PC-3 (cell line): Measurements from ENCODE around the gene NES. TPM values are rescaled to one million over a fixed set of nuclear protein-coding genes. Genes with fewer than 3 reads are reported as not detected.

ENCODE experiments used
- ATAC-seq: fragments of 200-7000 bp; cut with Tn5 transposase; 2 replicates; pipeline ENCODE4 v1.9.1; 2020; ENCODE audit warnings: mild to moderate bottlenecking, moderate library complexity
- BruUV-seq: library from RNA; stranded (reverse); fragments of 400-500 nt; replicated peaks from 2 replicates; lab custom pipeline; 2021; lab: Mats Ljungman, UMichigan
- CTCF ChIA-PET: fragments of 300-600 bp; sonication (Branson Sonifier 250); formaldehyde crosslinking; loops from one replicate; lab custom pipeline; 2022; ENCODE audit warnings: antibody characterized with exemption; lab: Charles Lee
- POLR2A ChIA-PET: fragments of 300-600 bp; sonication (Branson Sonifier 250); formaldehyde crosslinking; loops from one replicate; lab custom pipeline; 2022; ENCODE audit warnings: antibody characterized with exemption; ENCODE audit not compliant: unreplicated experiment; lab: Charles Lee
- DNase-seq: peaks from one replicate; pipeline ENCODE4 v3.0.0-alpha.2; 2015
- H2AFZ ChIP-seq: fragments of 300-600 bp; sonication (generic); 2 replicates; pipeline ENCODE4 v1.6.0; 2016; ENCODE audit warnings: antibody characterized with exemption, low read length
- H3F3A ChIP-seq: fragments of 300-600 bp; sonication (generic); one replicate; pipeline ENCODE4 v1.6.0; 2017; ENCODE audit warnings: antibody characterized with exemption, low read length, control low read depth, mild to moderate bottlenecking; ENCODE audit not compliant: unreplicated experiment
- H3K27ac ChIP-seq: fragments of 300-600 bp; sonication (generic); 2 replicates; pipeline ENCODE4 v1.5.1; 2016; ENCODE audit warnings: mild to moderate bottlenecking, low read length
- H3K27me3 ChIP-seq: fragments of 300-600 bp; sonication (generic); 2 replicates; pipeline ENCODE4 v1.6.1; 2016; ENCODE audit warnings: low read length, mixed read lengths
- H3K36me3 ChIP-seq: fragments of 300-600 bp; sonication (generic); 2 replicates; pipeline ENCODE4 v1.6.1; 2016; ENCODE audit warnings: low read depth, mixed run types, low read length, mixed read lengths
- H3K4me1 ChIP-seq: fragments of 300-600 bp; sonication (generic); 2 replicates; pipeline ENCODE4 v1.5.1; 2016; ENCODE audit warnings: low read length; ENCODE audit not compliant: insufficient read depth
- H3K4me2 ChIP-seq: fragments of 300-600 bp; sonication (generic); 2 replicates; pipeline ENCODE4 v1.6.0; 2016; ENCODE audit warnings: low read length
- H3K4me3 ChIP-seq: fragments of 300-600 bp; sonication (generic); 2 replicates; pipeline ENCODE4 v1.5.1; 2016; ENCODE audit warnings: mild to moderate bottlenecking, low read length, mixed read lengths
- H3K79me2 ChIP-seq: fragments of 300-600 bp; sonication (generic); 2 replicates; pipeline ENCODE4 v1.6.1; 2017; ENCODE audit warnings: low read length, mixed read lengths
- H3K9ac ChIP-seq: fragments of 300-600 bp; sonication (generic); 2 replicates; pipeline ENCODE4 v1.6.0; 2016; ENCODE audit warnings: mild to moderate bottlenecking, low read length
- H3K9me2 ChIP-seq: fragments of 300-600 bp; sonication (generic); replicated peaks from 2 replicates; pipeline ENCODE4 v1.6.1; 2016; ENCODE audit warnings: mixed run types, low read length, mixed read lengths
- H3K9me3 ChIP-seq: fragments of 300-600 bp; sonication (generic); 2 replicates; pipeline ENCODE4 v1.6.1; 2016; ENCODE audit warnings: low read length, mixed read lengths
- H4K20me1 ChIP-seq: fragments of 300-600 bp; sonication (generic); 2 replicates; pipeline ENCODE4 v1.6.1; 2016; ENCODE audit warnings: low read length, mixed read lengths
- CTCF ChIP-seq: fragments of 300-600 bp; sonication (generic); conservative IDR thresholded peaks from 2 replicates; pipeline ENCODE4 v1.5.1; 2017; ENCODE audit warnings: antibody characterized with exemption, low read depth, mild to moderate bottlenecking, low read length
- EZH2 ChIP-seq: fragments of 300-600 bp; sonication (generic); IDR thresholded peaks from one replicate; pipeline ENCODE4 v1.6.1; 2017; ENCODE audit warnings: antibody characterized with exemption, mild to moderate bottlenecking, low read length; ENCODE audit not compliant: unreplicated experiment
- EZH2phosphoT487 ChIP-seq: fragments of 300-600 bp; sonication (generic); IDR thresholded peaks from 2 replicates; pipeline ENCODE4 v1.6.1; 2018; ENCODE audit warnings: mild to moderate bottlenecking, antibody characterized with exemption, low read length, borderline replicate concordance
- intact Hi-C: fragments of 100-400 bp; cut with micrococcal nuclease; formaldehyde crosslinking; loops from 2 replicates; pipeline ENCODE4 v1.9.0; 2023
- total RNA-seq: library from RNA; depleted of rRNA; stranded (reverse); fragments of >200 nt; gene quantifications from 2 replicates; pipeline ENCODE4 v1.2.3, GENCODE V29; 2014

NES gene
- total RNA-seq, 1 experiment from 2014 or later, result 58.2 TPM

GRCh38 chr1:156681196-156681960 is 4.2 kb upstream of the NES start:
- Histone ChIP-seq H3K9me3 (no peaks in the 10 kb centered on the region), H3K79me2 (peaks cover 7% of the 10 kb centered on the region), H3K9me2 (no peaks in the 10 kb centered on the region), H3K4me1 (peaks cover 27% of the 10 kb centered on the region), H4K20me1 (no peaks in the 10 kb centered on the region), H3K4me3 (no peak overlapping the region), H3K27me3 (no peaks in the 10 kb centered on the region), H3K9ac (no peak overlapping the region), H2AFZ (no peak overlapping the region), H3F3A (no peaks in the 10 kb centered on the region), H3K4me2 (no peak overlapping the region), H3K27ac (no peak overlapping the region), H3K36me3 (no peaks in the 10 kb centered on the region)
- intact Hi-C loops, result no loop called here
- no peak for DNase-seq
- POLR2A ChIA-PET, result no interaction called here
- no TSS peak for BruUV-seq
- TF ChIP-seq CTCF (no peak), EZH2phosphoT487 (no peak)
- CTCF ChIA-PET, result interaction anchor here (0.6 to 1.9 kb wide), 7 partner anchors 8 to 204 kb away, joined by 3 to 10 read pairs (median 3); no protein-coding TSS in a partner anchor
- ATAC-seq, result no peak

- Histone ChIP-seq H3K9me3 (no peaks in the 10 kb centered on the region), H3K4me2 (no peak overlapping the region), H2AFZ (no peak overlapping the region), H3K27me3 (no peaks in the 10 kb centered on the region), H3K27ac (no peak overlapping the region), H3K79me2 (peaks cover 19% of the 10 kb centered on the region), H3K9me2 (no peaks in the 10 kb centered on the region), H3K36me3 (no peaks in the 10 kb centered on the region), H3K4me3 (no peak overlapping the region), H3F3A (no peaks in the 10 kb centered on the region), H3K4me1 (peaks cover 36% of the 10 kb centered on the region), H3K9ac (no peak overlapping the region), H4K20me1 (no peaks in the 10 kb centered on the region)
- POLR2A ChIA-PET, result no interaction called here
- intact Hi-C loops, result no loop called here
- TF ChIP-seq EZH2 (no peak), EZH2phosphoT487 (no peak), CTCF (no peak)
- no TSS peak for BruUV-seq
- ATAC-seq (no peak), DNase-seq (no peak)
- CTCF ChIA-PET, result interaction anchor here (0.7 to 1.9 kb wide), 3 partner anchors 9 to 26 kb away, joined by 3 to 10 read pairs (median 3); no protein-coding TSS in a partner anchor
Observed at GRCh38 chr1:156680056-156680455, 2.8 kb upstream of the NES start.
